GM21576 (cell line): ENCODE results near the gene IL4.
"Not testable (repeated sequence)": the region's sequence is repeated elsewhere in the genome, so short reads cannot be mapped to it uniquely, and the experiment has no call there.

ENCODE experiments used
- ATAC-seq: cut with Tn5 transposase; IDR thresholded peaks from one replicate; pipeline ENCODE4 v1.9.1; 2021; ENCODE audit warnings: mild to moderate bottlenecking, moderate library complexity; ENCODE audit not compliant: unreplicated experiment

The IL4 gene

DNA sequence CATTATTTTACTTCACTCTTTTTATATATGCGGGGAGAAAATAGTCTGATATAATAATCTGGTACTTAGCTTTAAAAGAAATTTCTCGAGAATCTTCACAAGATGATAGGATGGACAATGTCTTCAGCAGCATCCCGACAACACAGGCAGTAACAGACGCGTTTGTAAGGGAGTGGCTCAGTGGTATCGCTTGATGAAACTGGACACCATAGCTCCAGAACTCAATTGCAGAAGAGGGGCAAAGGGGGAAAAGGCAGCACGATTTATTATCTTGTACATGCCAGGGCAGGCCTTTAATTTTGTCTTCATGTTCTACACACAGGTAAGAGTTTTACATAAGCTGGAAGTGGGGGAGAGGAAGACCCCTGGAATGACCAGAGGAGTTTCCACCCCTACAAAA lies 15.7 kb downstream of the IL4 start:
- no peak for ATAC-seq

DNA sequence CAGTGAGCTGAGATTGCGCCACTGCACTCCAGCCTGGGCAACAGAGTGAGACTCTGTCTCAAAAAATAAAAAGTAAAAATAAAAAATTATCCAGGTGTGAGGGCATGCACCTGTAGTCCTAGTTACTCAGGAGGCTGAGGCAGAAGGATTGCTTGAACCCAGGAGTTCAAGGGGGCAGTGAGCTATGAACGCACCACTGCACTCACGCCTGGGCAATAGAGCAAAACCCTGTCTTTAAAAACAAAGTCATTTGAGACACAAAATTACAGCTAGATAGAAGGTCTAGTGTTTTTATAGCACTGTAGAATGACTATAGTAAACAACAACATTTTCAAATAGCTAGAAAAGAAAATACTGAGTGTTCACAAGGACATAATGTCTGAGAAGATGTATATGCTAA lies 16.4 kb downstream of the IL4 start:
- no peak for ATAC-seq

DNA sequence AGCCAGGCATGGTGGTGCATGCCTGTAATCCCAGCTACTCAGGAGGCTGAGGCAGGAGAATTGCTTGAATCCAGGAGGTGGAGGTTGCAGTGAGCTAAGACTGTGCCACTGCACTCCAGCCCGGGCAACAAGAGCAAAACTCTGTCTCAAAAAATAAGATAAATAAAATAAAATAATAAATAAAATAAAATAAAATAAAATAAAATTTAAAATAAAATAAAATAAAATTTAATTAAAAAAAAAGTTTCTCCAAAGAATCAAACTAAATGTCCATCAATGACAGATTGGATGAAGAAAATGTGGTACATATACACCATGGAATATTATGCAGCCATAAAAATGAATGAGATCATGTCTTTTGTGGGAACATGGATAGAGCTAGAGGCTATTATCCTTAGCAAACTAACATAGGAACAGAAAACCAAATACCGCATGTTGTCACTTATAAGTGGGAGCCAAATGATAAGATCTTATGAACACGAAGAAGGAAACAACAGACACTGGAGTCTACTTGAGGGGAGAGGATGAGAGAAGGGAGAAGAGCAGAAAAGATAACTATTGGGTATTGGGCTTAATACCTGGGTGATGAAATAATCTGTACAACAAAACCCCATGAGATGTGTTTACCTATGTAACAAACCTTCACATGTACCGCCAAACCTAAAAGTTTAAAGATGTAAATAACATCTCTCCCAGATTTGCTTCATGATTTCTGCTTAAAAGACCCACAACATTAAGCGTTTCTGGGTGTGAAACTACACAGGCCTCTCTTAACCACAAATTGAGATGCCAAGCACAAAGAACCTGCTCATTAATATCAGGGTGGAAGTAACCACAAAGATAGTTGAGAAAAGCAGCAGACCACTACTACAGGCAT lies 18.2 kb downstream of the IL4 start:
- ATAC-seq: not testable (repeated sequence)

DNA sequence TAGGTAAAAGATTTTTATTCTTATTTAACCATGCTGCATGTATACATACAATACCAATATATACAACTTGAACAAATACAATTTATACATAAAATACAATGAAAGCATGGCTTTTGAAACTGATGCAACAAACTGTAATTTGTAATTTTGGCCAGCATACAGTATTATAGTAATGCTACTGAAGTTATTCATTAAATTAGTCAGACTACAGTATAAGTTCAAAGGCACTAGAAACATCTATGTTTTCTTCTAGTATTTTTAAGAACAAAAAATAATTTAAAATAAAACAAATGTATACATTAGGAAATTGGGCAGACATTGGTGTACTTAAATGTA lies 18.8 kb downstream of the IL4 start:
- no peak for ATAC-seq

DNA sequence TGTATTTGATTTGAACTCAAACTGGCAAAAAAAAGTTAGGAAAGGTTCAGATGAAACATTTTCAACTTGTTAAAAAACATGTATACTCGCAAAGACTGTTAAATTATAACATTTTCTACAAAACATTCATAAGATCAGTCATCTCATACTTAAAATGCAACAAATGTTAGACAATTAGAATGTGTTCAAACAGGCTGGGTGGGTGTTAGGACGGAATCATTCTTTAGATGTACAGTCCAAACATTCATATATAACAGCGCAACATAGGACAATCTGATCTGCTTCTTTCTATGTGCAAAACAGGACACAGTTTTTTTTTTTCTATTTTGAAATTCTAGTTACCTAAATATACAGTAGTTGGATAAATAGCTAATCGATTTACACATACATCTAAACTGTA lies 22.2 kb downstream of the IL4 start:
- no peak for ATAC-seq

DNA sequence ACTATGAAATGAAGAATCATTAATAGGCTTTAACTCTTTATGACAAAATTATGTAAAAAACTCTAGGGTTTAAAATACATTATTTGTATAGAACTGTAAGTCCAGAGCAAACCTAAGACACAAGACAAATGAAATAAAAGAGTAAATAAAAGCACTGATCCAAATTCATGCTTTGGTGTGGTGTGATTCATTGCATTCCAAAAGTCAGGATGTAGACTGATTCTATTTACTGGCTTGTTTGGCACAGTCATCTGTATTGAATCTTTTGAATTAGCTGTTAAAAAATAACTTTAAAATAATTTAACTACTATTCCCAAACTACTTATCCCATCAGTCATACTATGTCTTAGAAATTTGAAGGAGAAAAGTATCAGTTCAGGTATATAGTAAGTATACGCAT lies 31.1 kb downstream of the IL4 start:
- no peak for ATAC-seq

DNA sequence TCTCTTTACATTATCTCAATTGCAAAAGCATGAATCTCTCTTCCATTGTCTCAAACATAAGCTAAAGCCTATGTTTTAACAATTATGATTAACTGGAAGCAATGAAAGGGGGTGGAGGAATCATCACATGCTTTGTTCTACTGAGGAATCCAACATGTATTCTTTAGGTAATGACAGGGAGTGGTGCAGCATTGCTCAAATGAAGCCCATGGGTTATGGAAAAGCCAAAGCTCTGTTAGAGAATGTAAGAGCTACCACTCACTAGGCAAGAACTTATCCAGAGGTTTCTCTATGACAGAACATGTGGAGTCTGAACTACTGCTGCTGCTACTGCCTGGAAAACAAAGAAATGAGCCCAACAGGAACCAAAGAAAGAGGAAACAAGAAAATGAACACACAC lies 34.9 kb downstream of the IL4 start:
- ATAC-seq: no peak

DNA sequence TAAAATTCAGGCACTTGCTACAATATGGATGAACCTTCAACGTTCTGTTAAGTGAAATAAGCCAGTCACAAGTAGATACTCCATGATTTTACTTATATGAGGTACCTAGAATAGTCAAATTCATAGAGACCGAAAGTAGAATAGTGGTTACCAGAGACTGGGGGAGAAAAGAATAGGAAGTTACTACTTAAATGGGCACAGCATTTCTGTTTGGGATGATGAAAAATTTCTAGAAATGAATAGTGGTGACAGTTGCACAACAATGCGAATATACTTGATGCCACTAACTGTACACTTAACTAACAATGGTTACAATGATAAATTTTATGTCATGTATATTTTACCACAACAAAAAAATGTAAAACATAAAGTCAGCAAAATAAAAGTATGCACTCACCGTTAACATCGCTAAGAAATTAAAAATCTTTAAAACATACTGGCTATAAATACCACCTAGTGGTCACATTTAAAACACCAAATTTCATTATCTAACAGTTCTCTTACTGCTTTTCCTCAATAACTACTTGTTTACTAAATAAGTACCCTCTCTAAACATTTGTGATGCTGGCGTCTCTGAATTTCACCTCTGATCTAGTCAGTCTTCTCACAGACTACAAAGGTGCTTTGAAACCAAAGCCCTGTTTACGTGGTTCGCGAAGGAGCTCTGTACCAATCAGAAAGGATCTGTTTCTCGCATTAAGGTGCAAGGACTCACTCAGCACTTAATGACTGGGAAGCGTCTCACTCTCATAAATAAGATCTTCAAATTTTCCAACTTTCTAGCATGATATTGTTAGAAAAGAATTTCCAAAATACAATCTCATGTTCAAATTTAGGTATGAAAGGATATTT lies 40.9 kb downstream of the IL4 start:
- ATAC-seq: no peak

DNA sequence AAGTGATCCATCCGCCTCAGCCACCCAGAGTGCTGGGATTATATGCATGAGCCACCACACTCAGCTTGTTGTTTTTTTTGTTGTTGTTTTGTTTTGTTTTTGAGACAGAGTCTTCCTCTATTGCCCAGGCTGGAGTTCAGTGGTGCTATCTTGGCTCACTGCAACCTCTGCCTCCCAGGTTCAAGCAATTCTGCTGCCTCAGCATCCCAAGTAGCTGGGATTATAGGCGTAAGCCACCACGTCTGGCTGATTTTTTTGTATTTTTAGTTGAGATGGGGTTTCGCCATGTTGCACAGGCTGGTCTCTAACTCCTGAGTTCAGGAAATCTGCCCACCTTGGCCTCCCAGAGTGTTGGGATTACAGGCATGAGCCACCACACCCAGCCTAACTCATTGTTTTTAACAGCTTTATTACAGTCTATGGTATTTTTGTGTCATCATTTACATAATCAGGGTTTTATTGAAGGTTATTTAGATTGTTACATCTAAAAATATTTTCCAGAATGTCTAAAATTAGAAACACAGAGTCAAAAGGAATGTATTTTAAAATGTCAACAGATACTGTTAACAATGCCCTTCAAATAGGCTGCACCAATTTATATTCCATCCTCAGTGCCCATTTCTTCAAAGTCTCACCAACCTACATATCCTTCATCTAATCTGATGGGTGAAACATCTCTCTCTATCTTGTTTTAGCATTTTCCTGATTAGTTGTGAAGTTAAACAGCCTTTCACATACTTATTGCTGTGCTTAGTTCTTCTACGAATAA lies 44.9 kb downstream of the IL4 start:
- no peak for ATAC-seq

DNA sequence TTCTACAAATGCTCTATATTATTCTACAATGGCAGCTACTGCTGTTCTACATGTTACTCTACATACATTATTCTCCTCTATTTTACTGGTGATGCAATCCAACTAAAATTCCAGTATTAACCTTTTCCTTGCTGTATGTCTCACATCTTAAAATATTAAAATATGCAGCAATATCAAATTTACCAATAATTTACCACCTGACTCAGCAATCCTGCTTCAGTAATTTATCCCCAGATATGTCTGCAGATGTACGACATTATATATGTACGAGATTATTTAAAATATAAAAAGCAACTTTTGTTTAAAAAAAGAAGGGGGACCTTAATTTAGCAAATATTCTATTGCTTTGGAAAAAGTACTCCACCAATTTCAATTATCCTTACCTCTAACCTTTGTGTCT lies 52.0 kb downstream of the IL4 start:
- ATAC-seq: no peak

DNA sequence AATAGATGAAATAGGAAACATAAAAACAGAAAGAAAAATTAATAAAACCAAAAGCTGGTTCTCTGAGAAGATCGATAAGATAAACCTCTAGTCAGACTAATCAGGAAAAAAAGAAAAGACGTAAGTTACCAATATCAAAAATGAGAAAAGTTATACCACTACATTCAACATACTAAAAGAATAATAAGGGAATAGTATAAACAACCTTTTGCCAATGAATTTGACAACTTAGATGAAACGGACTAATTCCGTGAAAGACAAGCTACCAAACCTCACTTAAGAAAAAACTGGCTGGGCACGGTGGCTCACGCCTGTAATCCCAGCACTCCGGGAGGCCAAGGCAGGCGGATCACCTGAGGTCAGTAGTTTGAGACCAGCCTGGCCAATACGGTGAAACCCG lies 56.1 kb downstream of the IL4 start:
- ATAC-seq: no peak
